Activated naive CD4-positive, alpha-beta T cell treated with anti-CD3 and anti-CD28 coated beads for 36 hours (primary cell): ENCODE measurements around the gene ADCY6. TPM values are rescaled to one million over a fixed set of nuclear protein-coding genes. Genes with fewer than 3 reads are reported as not detected.

Experiments
- CTCF ChIA-PET: fragments of 350-600 bp; sonication (Branson Sonifier 250); formaldehyde crosslinking; loops from one replicate; lab custom pipeline; 2021; ENCODE audit warnings: antibody characterized with exemption; lab: Charles Lee
- DNase-seq: peaks from one replicate; pipeline ENCODE4 v3.0.0-alpha.2; 2020
- H3K27ac Mint-ChIP-seq: one replicate; pipeline ENCODE4 v1.8.0; 2021; ENCODE audit warnings: mild to moderate bottlenecking, mixed read lengths
- H3K27me3 Mint-ChIP-seq: one replicate; pipeline ENCODE4 v1.8.0; 2021; ENCODE audit warnings: low read depth, mixed read lengths
- H3K36me3 Mint-ChIP-seq: one replicate; pipeline ENCODE4 v1.8.0; 2021; ENCODE audit warnings: low read depth, mixed read lengths
- H3K4me1 Mint-ChIP-seq: one replicate; pipeline ENCODE4 v1.8.0; 2021; ENCODE audit warnings: low read depth, mixed read lengths
- H3K4me3 Mint-ChIP-seq: one replicate; pipeline ENCODE4 v1.8.0; 2021; ENCODE audit warnings: mild to moderate bottlenecking, moderate library complexity, mixed read lengths
- H3K9me3 Mint-ChIP-seq: one replicate; pipeline ENCODE4 v1.8.0; 2021; ENCODE audit warnings: mixed read lengths
- intact Hi-C: fragments of 100-400 bp; cut with micrococcal nuclease; formaldehyde crosslinking; loops from one replicate; pipeline ENCODE4 v1.15.1; 2023
- total RNA-seq, 2 experiments: library from RNA; stranded (reverse); gene quantifications; one replicate each; pipeline ENCODE4 v1.2.3, GENCODE V29; 2021

Gene ADCY6
- total RNA-seq, result under 1 TPM; 0.05 to 0.15 TPM

DNA sequence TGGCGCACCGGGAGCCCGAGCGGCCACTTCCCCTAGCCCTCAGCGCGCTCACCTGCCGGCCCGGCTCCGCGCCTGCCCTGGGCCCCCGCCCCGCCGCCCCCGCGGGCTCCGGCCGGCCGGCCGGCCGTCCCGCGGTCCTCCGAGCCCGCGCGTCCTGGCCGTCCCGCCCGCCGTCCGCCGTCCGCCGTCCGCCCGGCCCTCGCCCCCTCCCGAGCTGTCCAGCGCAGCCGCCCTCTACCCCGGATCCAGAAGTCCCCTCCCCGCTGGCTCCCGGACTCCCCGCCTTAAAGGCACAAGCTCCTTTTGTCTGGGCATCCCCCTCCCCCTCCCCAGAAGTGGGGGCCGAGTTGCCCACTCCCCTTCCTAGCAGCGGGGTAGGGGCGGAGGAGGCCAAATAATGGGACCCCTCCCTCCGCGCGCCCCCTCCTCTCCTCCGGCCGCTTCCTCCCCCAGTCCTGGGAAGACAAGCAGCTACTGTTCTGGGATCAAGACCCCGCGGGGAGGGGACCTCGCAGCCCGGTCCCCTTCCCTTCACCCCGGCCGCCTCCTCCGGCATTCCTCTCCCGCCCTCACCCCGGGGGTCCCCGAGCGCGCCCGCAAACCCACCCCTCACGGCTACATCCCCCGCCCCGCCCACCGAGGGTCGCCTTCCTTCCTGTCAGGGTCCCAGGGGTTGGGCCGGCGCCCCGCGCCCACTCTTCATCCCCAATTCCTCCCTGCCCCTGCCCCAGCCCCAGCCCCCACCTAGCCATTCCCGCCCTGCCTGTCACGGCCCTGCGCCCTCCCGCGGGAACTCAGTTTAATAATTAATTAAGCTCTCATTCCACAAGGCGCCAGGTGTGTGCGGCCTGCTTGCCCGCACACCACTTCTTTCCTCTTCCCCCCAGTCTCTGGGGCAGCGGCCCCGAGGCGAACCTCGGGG lies at the start of gene ADCY6:
Gene ADCY6 (minus strand): TSS at position 236 of the 922 bp plus-strand sequence. CDS start 5,655 bp downstream, outside the sequence.
- intact Hi-C loops, result no loop called here
- peaks cover 40% of the 10 kb centered on the region for H3K27me3 Mint-ChIP-seq
- peak within 1 kb of the TSS; percentile 64 for H3K4me3 Mint-ChIP-seq
- H3K4me1 Mint-ChIP-seq, result peaks cover 4% of the 10 kb centered on the region
- DNase-seq, result no peak
- CTCF ChIA-PET, result interaction anchor here (0.6 to 1.2 kb wide), 3 partner anchors 12 to 56 kb away, joined by 3 to 5 read pairs (median 4); no protein-coding TSS in a partner anchor
- no peak within 1 kb of the TSS for H3K27ac Mint-ChIP-seq
- H3K9me3 Mint-ChIP-seq, result no peaks in the 10 kb centered on the region
- no peaks in the 10 kb centered on the region for H3K36me3 Mint-ChIP-seq

DNA sequence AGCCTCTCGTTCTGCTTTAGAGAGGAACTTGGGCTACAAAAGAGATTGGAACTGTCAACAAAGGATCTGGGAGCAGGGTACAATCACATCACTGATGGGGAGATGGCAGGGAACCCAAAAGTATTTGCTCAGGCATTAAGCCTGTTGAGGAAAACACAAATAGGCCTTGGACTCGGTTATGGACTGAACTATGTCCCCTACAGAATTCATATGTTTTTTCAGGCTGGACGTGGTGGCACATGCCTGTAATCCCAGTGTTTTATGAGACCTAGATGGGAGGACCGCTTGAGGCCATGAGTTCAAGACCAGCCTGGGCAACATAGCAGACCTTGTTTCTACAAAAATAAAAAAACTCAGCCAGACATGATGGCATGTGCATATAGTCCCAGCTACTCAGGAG lies 49.2 kb upstream of the ADCY6 start:
- H3K9me3 Mint-ChIP-seq, result no peaks in the 10 kb centered on the region
- H3K4me3 Mint-ChIP-seq, result no peak overlapping the region
- DNase-seq, result no peak
- no peak overlapping the region for H3K27ac Mint-ChIP-seq
- no peaks in the 10 kb centered on the region for H3K4me1 Mint-ChIP-seq
- CTCF ChIA-PET, result interaction anchor here (1.6 kb wide), 1 partner anchor 23 kb away, joined by 4 read pairs; no protein-coding TSS in a partner anchor
- H3K27me3 Mint-ChIP-seq, result no peaks in the 10 kb centered on the region
- intact Hi-C loops, result no loop called here
- peaks cover 49% of the 10 kb centered on the region for H3K36me3 Mint-ChIP-seq

DNA sequence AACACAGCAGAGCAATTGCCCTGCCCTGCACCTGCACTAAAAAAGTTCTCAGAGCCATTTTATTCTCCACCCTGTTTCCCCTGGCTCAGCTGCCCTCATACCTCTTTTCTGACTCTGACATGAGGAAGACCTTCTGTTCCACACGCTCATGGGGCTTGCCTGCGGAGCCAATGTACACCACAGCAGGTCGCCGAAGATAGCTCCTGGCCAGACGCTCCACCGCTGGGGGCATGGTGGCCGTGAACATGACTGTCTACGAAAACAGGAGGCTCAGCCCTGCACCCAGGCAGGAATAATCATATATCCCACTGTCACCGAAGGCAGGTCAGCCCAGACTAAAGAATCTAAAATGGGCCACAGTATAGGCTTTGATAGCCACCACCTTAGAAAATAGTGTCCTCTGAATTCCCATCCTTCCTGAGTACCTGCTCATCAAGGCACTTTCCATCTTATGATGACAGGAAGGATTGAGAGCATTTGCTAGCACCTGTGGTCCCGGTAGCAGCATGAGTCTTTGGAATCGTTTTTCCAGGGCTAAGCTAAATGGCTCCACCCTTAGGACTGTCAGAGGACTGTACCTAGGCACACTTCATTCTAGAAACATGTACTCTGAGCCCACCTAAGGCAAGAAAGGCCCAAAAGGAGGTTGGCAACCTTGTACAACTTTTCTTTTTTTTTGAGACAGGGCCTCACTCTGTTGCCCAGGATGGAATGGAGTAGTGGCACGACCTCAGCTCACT lies 43.6 kb upstream of the ADCY6 start:
- no peak for DNase-seq
- intact Hi-C loops, result no loop called here
- Mint-ChIP-seq H3K9me3 (no peaks in the 10 kb centered on the region), H3K36me3 (peaks cover 49% of the 10 kb centered on the region), H3K27ac (no peak overlapping the region), H3K4me1 (no peaks in the 10 kb centered on the region), H3K4me3 (no peak overlapping the region), H3K27me3 (no peaks in the 10 kb centered on the region)
- CTCF ChIA-PET, result interaction anchor here (0.8 to 2.5 kb wide), 2 partner anchors 17 to 59 kb away, joined by 3 to 15 read pairs; no protein-coding TSS in a partner anchor

- CTCF ChIA-PET, result interaction anchor here (0.6 to 2.5 kb wide), 2 partner anchors 16 to 93 kb away, joined by 3 to 15 read pairs; no protein-coding TSS in a partner anchor
- peaks cover 39% of the 10 kb centered on the region for H3K36me3 Mint-ChIP-seq
- H3K4me1 Mint-ChIP-seq, result no peaks in the 10 kb centered on the region
- intact Hi-C loops, result no loop called here
- DNase-seq, result no peak
- no peaks in the 10 kb centered on the region for H3K27me3 Mint-ChIP-seq
- H3K27ac Mint-ChIP-seq, result no peak overlapping the region
- H3K4me3 Mint-ChIP-seq, result no peak overlapping the region
- H3K9me3 Mint-ChIP-seq, result no peaks in the 10 kb centered on the region
These were observed 42.4 kb upstream of the ADCY6 start for GRCh38 chr12:48831257-48831656.

DNA sequence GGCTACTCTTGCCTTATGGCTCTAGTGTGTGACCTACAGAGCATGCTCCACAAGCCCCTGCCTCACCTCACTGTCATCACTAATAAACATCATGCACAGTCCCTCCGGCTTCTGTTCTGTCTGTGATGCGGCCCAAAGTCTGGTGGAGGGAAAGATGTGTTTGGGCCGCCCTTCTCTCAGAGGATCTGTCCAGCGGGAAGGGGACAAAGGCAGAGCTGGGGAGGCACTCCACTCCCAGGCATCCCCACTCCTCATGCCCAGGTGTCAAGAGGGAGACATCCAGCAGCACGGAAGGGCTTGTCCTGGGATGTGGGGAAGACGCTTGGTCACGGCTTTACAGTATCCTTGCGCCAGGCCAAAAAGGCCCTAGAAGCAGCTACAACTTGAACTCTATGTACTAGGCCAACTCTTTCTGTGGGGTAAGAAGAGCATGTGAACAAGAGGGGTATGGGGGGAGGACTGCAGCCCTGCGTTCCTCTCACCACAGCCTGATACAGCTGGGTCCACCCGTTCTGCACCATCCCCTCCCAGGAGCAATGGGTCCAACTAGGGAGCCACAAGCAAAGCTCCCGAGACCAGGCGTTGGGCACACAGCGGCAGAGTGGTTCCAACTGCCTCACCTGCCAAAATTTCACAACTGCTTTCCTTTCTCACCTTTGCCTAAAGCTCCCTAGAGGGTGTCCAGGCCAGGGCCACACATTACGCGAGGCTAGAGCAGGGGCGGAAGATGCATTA lies 40.1 kb upstream of the ADCY6 start:
- Mint-ChIP-seq H3K36me3 (peaks cover 28% of the 10 kb centered on the region), H3K4me3 (no peak overlapping the region), H3K4me1 (no peaks in the 10 kb centered on the region), H3K27me3 (no peaks in the 10 kb centered on the region), H3K9me3 (no peaks in the 10 kb centered on the region), H3K27ac (no peak overlapping the region)
- no peak for DNase-seq
- CTCF ChIA-PET, result interaction anchor here (0.5 to 3.1 kb wide), 3 partner anchors 15 to 76 kb away, joined by 5 to 22 read pairs (median 5); no protein-coding TSS in a partner anchor
- intact Hi-C loops, result no loop called here

DNA sequence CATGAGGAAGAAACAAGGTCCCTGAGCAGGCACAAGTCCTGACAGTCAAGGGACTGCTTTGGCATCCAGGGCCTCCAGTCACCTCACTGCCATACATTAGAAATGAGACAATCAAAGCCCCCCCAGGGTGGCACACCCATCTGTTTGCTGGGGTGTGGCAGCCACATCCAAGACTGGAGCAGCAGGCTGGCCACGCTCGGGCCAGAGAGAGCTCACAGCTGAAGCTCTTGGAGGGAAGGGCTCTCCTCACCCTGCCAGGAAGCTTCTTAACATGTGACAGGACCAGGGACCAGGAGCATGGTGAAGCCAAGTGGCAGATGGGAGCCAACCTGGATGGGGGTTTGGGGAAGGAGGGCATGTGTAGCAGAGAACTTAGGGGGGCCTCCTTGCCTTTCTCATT lies 39.4 kb upstream of the ADCY6 start:
- H3K4me3 Mint-ChIP-seq, result no peak overlapping the region
- peaks cover 24% of the 10 kb centered on the region for H3K36me3 Mint-ChIP-seq
- intact Hi-C loops, result no loop called here
- no peaks in the 10 kb centered on the region for H3K9me3 Mint-ChIP-seq
- no peaks in the 10 kb centered on the region for H3K27me3 Mint-ChIP-seq
- no peak overlapping the region for H3K27ac Mint-ChIP-seq
- no peak for DNase-seq
- no peaks in the 10 kb centered on the region for H3K4me1 Mint-ChIP-seq
- CTCF ChIA-PET, result interaction anchor here (2.3 to 3.1 kb wide), 2 partner anchors 14 to 75 kb away, joined by 5 to 22 read pairs; no protein-coding TSS in a partner anchor

DNA sequence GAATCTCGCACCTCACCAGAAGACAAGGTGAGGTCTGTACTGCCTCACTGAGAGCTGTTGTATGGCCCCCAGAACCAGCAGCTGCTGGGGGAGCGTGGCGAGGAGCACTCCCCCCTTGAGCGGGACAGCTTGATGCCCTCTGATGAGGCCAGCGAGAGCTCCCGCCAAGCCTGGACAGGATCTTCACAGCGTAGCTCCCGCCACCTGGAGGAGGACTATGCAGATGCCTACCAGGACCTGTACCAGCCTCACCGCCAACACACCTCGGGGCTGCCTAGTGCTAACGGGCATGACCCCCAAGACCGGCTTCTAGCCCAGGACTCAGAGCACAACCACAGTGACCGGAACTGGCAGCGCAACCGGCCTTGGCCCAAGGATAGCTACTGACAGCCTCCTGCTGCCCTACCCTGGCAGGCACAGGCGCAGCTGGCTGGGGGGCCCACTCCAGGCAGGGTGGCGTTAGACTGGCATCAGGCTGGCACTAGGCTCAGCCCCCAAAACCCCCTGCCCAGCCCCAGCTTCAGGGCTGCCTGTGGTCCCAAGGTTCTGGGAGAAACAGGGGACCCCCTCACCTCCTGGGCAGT lies 38.7 kb upstream of the ADCY6 start:
- Mint-ChIP-seq H3K27me3 (no peaks in the 10 kb centered on the region), H3K4me1 (no peaks in the 10 kb centered on the region)
- CTCF ChIA-PET, result interaction anchor here (0.7 to 3.1 kb wide), 5 partner anchors 14 to 121 kb away, joined by 3 to 22 read pairs (median 5); partner anchors contain the start of gene DDX23

GRCh38 chr12:48827026-48827425 lies 38.1 kb upstream of the ADCY6 start:
- peaks cover 18% of the 10 kb centered on the region for H3K36me3 Mint-ChIP-seq
- CTCF ChIA-PET, result interaction anchor here (0.6 to 3.1 kb wide), 5 partner anchors 13 to 121 kb away, joined by 3 to 22 read pairs (median 5); partner anchors contain the start of gene DDX23
- DNase-seq, result no peak
- H3K27me3 Mint-ChIP-seq, result no peaks in the 10 kb centered on the region
- no peak overlapping the region for H3K27ac Mint-ChIP-seq
- no peak overlapping the region for H3K4me3 Mint-ChIP-seq
- H3K9me3 Mint-ChIP-seq, result no peaks in the 10 kb centered on the region
- H3K4me1 Mint-ChIP-seq, result no peaks in the 10 kb centered on the region
- intact Hi-C loops, result no loop called here

More for the DNA sequence above, 38.7 kb upstream of the ADCY6 start:
- no peak overlapping the region for H3K27ac Mint-ChIP-seq
- no peak overlapping the region for H3K4me3 Mint-ChIP-seq
- H3K9me3 Mint-ChIP-seq, result no peaks in the 10 kb centered on the region
- intact Hi-C loops, result no loop called here
- peaks cover 22% of the 10 kb centered on the region for H3K36me3 Mint-ChIP-seq
- DNase-seq, result no peak

- peaks cover 15% of the 10 kb centered on the region for H3K36me3 Mint-ChIP-seq
- no peak overlapping the region for H3K27ac Mint-ChIP-seq
- CTCF ChIA-PET, result interaction anchor here (0.6 to 3.1 kb wide), 4 partner anchors 12 to 101 kb away, joined by 3 to 22 read pairs (median 6); no protein-coding TSS in a partner anchor
- no peaks in the 10 kb centered on the region for H3K9me3 Mint-ChIP-seq
- DNase-seq, result no peak
- H3K4me1 Mint-ChIP-seq, result no peaks in the 10 kb centered on the region
- intact Hi-C loops, result no loop called here
- no peak overlapping the region for H3K4me3 Mint-ChIP-seq
- no peaks in the 10 kb centered on the region for H3K27me3 Mint-ChIP-seq
These were observed 37.4 kb upstream of the ADCY6 start for GRCh38 chr12:48826209-48826855.

DNA sequence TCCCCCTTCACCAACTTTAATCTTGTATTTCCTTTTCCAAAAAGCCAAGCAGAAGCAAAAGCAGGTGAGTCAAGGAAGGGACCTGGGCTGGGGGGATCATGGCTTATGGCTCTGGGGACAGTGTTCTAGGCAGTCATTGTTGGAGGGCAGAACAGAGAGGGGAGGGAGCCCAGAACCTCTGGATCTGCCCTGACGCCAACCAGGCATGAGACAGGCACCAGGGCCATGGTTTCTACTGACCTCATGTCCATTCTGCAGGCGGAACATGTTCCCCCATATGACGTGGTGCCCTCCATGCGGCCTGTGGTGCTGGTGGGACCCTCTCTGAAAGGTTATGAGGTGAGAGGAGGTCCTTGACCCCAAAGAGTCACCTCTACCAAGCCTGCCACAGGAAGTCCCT lies 36.0 kb upstream of the ADCY6 start:
- intact Hi-C loops, result no loop called here
- CTCF ChIA-PET, result no interaction called here
- no peak overlapping the region for H3K27ac Mint-ChIP-seq
- H3K4me3 Mint-ChIP-seq, result no peak overlapping the region
- H3K9me3 Mint-ChIP-seq, result no peaks in the 10 kb centered on the region
- H3K4me1 Mint-ChIP-seq, result no peaks in the 10 kb centered on the region
- H3K36me3 Mint-ChIP-seq, result peaks cover 8% of the 10 kb centered on the region
- no peaks in the 10 kb centered on the region for H3K27me3 Mint-ChIP-seq
- no peak for DNase-seq

GRCh38 chr12:48824112-48824511 lies 35.2 kb upstream of the ADCY6 start:
- no peak for DNase-seq
- H3K9me3 Mint-ChIP-seq, result no peaks in the 10 kb centered on the region
- no peak overlapping the region for H3K4me3 Mint-ChIP-seq
- no peaks in the 10 kb centered on the region for H3K4me1 Mint-ChIP-seq
- CTCF ChIA-PET, result interaction anchor here (0.9 to 1.2 kb wide), 2 partner anchors 9 to 10 kb away, joined by 5 to 6 read pairs; no protein-coding TSS in a partner anchor
- no peak overlapping the region for H3K27ac Mint-ChIP-seq
- intact Hi-C loops, result no loop called here
- peaks cover 3% of the 10 kb centered on the region for H3K36me3 Mint-ChIP-seq
- H3K27me3 Mint-ChIP-seq, result no peaks in the 10 kb centered on the region
